Lung (tissue), 12 donors: Measurements from ENCODE around the gene CD300LB. TPM values are rescaled to one million over a fixed set of nuclear protein-coding genes. Genes with fewer than 3 reads are reported as not detected.

Experiments
- ATAC-seq: fragments of 200-7000 bp; cut with Tn5 transposase; one replicate; pipeline ENCODE4 v1.9.1; 2020; ENCODE audit warnings: moderate number of reproducible peaks; ENCODE audit not compliant: insufficient read depth, low FRiP score
- DNase-seq, 3 donors: peaks; one replicate each; pipeline ENCODE4 v3.0.0-alpha.2; 2013 to 2017
- H3K27ac ChIP-seq, 2 donors: one replicate each; pipeline ENCODE4 v1.5.1; 2013; ENCODE audit warnings: mild to moderate bottlenecking in 2 of 2, moderate library complexity in 2 of 2, control low read depth in 1 of 2, inconsistent platforms in 1 of 2, low read depth in 1 of 2, low read length in 1 of 2
- H3K27me3 ChIP-seq, 3 donors: one replicate each; pipeline ENCODE4 v1.5.1; 2013; ENCODE audit warnings: low read length in 2 of 3; ENCODE audit not compliant: control insufficient read depth in 3 of 3, insufficient read depth in 3 of 3
- H3K36me3 ChIP-seq, 4 donors: one replicate each; pipeline ENCODE4 v1.5.1; 2013; ENCODE audit warnings: low read length in 4 of 4, mild to moderate bottlenecking in 1 of 4, moderate library complexity in 1 of 4; ENCODE audit not compliant: control insufficient read depth in 4 of 4, insufficient read depth in 4 of 4
- H3K4me1 ChIP-seq, 5 donors: one replicate each; pipeline ENCODE4 v1.5.1; 2013; ENCODE audit warnings: low read length in 5 of 5, mild to moderate bottlenecking in 2 of 5, moderate library complexity in 1 of 5; ENCODE audit not compliant: control insufficient read depth in 5 of 5, insufficient read depth in 5 of 5
- H3K4me3 ChIP-seq: one replicate; pipeline ENCODE4 v1.5.1; 2013; ENCODE audit warnings: mild to moderate bottlenecking, control low read depth, moderate library complexity
- H3K9ac ChIP-seq, 2 donors: one replicate each; pipeline ENCODE4 v1.5.1; 2013; ENCODE audit warnings: low read length in 2 of 2, control low read depth in 1 of 2; ENCODE audit not compliant: insufficient read depth in 1 of 2
- H3K9me3 ChIP-seq, 4 donors: one replicate each; pipeline ENCODE4 v1.5.1; 2013; ENCODE audit warnings: low read length in 3 of 4, mild to moderate bottlenecking in 1 of 4, moderate library complexity in 1 of 4; ENCODE audit not compliant: control insufficient read depth in 4 of 4, insufficient read depth in 3 of 4
- WGBS, 2 donors: extraction: QIAGEN DNeasy Blood & Tissue Kit; methylation state at CpG; one replicate each; pipeline ENCODE4 v1.1.7; 2013; 5-methylcytosine and 5-hydroxymethylcytosine counted together
- polyA plus RNA-seq, 2 donors: library from polyadenylated mRNA; stranded (reverse); fragments of 200-250 nt; gene quantifications; one replicate each; pipeline ENCODE4 v1.2.1, GENCODE V29; 2013
- total RNA-seq, 2 donors: library from RNA; depleted of rRNA in 1 of 2; stranded (reverse); fragments of >200 nt in 1 of 2; gene quantifications; one replicate each; pipeline ENCODE4 v1.2.1, GENCODE V29; 2014 to 2021
- TF ChIP-seq, protein P1 (sequence below): IDR thresholded peaks from 2 replicates; pipeline ENCODE4 v1.5.1; 2012; ENCODE audit warnings: mild to moderate bottlenecking; ENCODE audit errors: control extremely low read depth, extremely low read depth
- donor health status: control.
- donor health status: control.
- donor health status: Bipolar disorder and iron deficiency.
- donor health status: healthy.
- donor health status: DM: yes; HTN: yes; CAD: no.

Gene CD300LB
- total and polyA plus RNA-seq, 4 donors, result 0.82 to 1.8 (median 1.3) TPM

DNA sequence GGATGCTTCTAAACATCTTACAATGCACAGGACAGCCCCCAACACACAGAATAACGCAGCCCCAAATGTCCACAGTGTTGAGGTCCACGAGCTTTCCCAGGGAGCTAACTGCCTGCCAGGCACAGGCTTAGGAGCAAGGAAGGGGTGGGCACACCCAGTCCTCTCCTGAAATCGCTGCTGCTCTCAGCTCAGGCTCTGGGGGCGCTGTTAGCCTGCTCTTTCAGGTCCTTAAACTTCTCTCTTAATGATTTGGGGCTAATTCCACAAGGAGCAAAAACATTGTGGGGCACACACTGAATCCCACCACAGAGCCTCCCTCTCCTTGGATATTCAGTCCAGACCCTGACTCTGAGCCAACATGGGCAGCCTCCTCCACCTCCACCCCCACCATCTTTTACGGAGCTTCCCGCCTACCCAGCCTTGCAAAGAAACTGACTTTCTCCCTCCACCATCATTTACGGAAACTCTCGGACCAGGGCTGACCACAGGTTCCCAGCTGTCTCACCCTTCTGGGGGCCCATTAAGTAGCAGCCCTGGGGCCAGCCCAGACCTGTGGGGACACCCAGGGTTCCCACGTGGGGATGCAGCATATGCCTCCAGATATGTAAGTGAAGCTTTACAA is 35.0 kb upstream of the CD300LB start:
- TF ChIP-seq, protein P1, sequence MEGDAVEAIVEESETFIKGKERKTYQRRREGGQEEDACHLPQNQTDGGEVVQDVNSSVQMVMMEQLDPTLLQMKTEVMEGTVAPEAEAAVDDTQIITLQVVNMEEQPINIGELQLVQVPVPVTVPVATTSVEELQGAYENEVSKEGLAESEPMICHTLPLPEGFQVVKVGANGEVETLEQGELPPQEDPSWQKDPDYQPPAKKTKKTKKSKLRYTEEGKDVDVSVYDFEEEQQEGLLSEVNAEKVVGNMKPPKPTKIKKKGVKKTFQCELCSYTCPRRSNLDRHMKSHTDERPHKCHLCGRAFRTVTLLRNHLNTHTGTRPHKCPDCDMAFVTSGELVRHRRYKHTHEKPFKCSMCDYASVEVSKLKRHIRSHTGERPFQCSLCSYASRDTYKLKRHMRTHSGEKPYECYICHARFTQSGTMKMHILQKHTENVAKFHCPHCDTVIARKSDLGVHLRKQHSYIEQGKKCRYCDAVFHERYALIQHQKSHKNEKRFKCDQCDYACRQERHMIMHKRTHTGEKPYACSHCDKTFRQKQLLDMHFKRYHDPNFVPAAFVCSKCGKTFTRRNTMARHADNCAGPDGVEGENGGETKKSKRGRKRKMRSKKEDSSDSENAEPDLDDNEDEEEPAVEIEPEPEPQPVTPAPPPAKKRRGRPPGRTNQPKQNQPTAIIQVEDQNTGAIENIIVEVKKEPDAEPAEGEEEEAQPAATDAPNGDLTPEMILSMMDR, result peak; percentile 25
- ATAC-seq (no peak), DNase-seq (peak in 1 of 3 donors; percentile 21)
- WGBS, 2 donors, result 37 to 46% methylated on average over 9 of the region's 9 CpGs
- H3K27me3 ChIP-seq, result peaks cover 0 to 2% (median 0%) of the 10 kb centered on the region in 3 donors
- H3K4me1 ChIP-seq, result peaks cover 0 to 10% (median 0%) of the 10 kb centered on the region in 5 donors
- no peaks in the 10 kb centered on the region for H3K36me3 ChIP-seq
- no peak overlapping the region for H3K9ac ChIP-seq
- H3K27ac ChIP-seq, result no peak overlapping the region
- peaks cover 0 to 2% (median 0%) of the 10 kb centered on the region in 4 donors for H3K9me3 ChIP-seq
- H3K4me3 ChIP-seq, result no peak overlapping the region

DNA sequence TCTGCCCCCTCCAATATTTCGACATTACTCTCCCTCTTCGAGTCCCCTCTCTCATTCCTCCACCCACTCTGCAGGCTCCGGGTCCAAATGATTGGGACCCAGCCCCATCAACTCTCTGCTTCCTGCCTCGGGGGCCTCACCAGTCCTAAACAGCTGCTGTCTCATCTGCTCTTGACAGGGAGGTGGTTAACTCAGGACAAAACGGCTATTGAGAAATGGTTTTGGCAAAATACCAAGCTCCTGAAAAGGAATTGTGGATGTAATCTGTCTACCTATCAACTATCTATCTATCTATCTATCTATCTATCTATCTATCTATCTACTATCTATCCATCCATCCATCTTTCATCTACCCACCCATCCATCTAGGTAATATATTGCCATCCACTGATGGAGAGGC is 33.9 kb upstream of the CD300LB start:
- no peak overlapping the region for H3K27ac ChIP-seq
- no peaks in the 10 kb centered on the region for H3K36me3 ChIP-seq
- peaks cover 0 to 10% (median 0%) of the 10 kb centered on the region in 5 donors for H3K4me1 ChIP-seq
- no peak overlapping the region for H3K9ac ChIP-seq
- ATAC-seq, result no peak
- no peaks in the 10 kb centered on the region for H3K27me3 ChIP-seq
- peaks cover 0 to 2% (median 0%) of the 10 kb centered on the region in 4 donors for H3K9me3 ChIP-seq
- TF ChIP-seq, protein P1, result no peak
- no peak for DNase-seq
- no peak overlapping the region for H3K4me3 ChIP-seq
- WGBS, 2 donors, result 32 to 44% methylated on average over 5 of the region's 5 CpGs

DNA sequence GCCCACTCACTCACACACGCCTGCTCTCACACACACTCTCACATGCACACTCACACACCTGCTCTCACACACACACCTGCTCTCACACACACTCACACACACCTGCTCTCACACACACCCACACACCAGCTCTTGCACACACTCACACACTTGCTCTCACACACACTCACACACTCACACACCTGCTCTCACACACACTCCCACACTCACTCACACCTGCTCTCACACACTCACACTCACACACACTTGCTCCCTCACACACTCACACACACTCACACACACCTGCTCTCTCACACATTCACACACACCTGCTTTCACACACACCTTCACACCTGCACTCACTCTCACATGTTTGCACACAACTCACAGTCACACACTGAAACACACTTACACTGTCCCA is 32.1 kb upstream of the CD300LB start:
- WGBS, 2 donors, result 94 to 97% methylated on average over 1 of the region's 1 CpG

More for the DNA sequence above, 32.1 kb upstream of the CD300LB start:
- peaks cover 0 to 4% (median 0%) of the 10 kb centered on the region in 4 donors for H3K9me3 ChIP-seq
- H3K4me1 ChIP-seq, result peaks cover 0 to 3% (median 0%) of the 10 kb centered on the region in 5 donors
- H3K9ac ChIP-seq, result no peak overlapping the region
- H3K27me3 ChIP-seq, result peaks cover 0 to 2% (median 0%) of the 10 kb centered on the region in 3 donors
- H3K4me3 ChIP-seq, result no peak overlapping the region
- no peak for ATAC-seq
- no peak for DNase-seq
- TF ChIP-seq, protein P1, result no peak
- H3K36me3 ChIP-seq, result no peaks in the 10 kb centered on the region
- H3K27ac ChIP-seq, result no peak overlapping the region
